ENCODE results near the gene CBX5.
"Not testable (repeated sequence)": the region's sequence is repeated elsewhere in the genome, so short reads cannot be mapped to it uniquely, and the experiment has no call there.

CBX5 gene

GRCh38 chr12:54286042-54287030 lies 6.4 kb upstream of the CBX5 start:
- peaks cover 40% of the 10 kb centered on the region for H3K79me2 ChIP-seq (ENCODE audit: insufficient read depth, low read depth)
- peaks cover 44% of the 10 kb centered on the region for H3K4me1 ChIP-seq (ENCODE audit: low read depth, poor library complexity, severe bottlenecking)
- peaks cover 60% of the 10 kb centered on the region for H4K20me1 ChIP-seq (ENCODE audit: insufficient read depth)
- H3K4me3 ChIP-seq (IDR thresholded peaks at IDR 0.05; ENCODE audit: insufficient read depth, low read depth, low read length) = no peak overlapping the region
- peak overlapping the region; percentile 8; the same call in 1 of the 2 replicates for H3K27ac ChIP-seq
- no peak overlapping the region for H3K9ac ChIP-seq
- H3K27me3 ChIP-seq (ENCODE audit: insufficient read depth, low read depth) = no peaks in the 10 kb centered on the region
- no peak; the same call in 1 of the 2 replicates for TF ChIP-seq CTCF (conservative IDR thresholded peaks at IDR 0.05; ENCODE audit: low read depth, low read length)
- no peak overlapping the region for H2AFZ ChIP-seq (ENCODE audit: low read depth)
- H3K36me3 ChIP-seq (ENCODE audit: insufficient read depth) = peaks cover 52% of the 10 kb centered on the region
- H3K4me2 ChIP-seq = no peak overlapping the region; the same call in 1 of the 2 replicates

GRCh38 chr12:54285150-54286041 lies 5.5 kb upstream of the CBX5 start:
- Histone ChIP-seq H3K4me1 (ENCODE audit: low read depth, poor library complexity, severe bottlenecking) (peaks cover 44% of the 10 kb centered on the region), H3K36me3 (ENCODE audit: insufficient read depth) (peaks cover 58% of the 10 kb centered on the region), H3K4me3 (IDR thresholded peaks at IDR 0.05; ENCODE audit: insufficient read depth, low read depth, low read length) (no peak overlapping the region), H3K79me2 (ENCODE audit: insufficient read depth, low read depth) (peaks cover 47% of the 10 kb centered on the region), H3K9ac (no peak overlapping the region), H3K27me3 (ENCODE audit: insufficient read depth, low read depth) (no peaks in the 10 kb centered on the region), H2AFZ (ENCODE audit: low read depth) (no peak overlapping the region), H3K4me2 (peak overlapping the region; percentile 36), H3K27ac (no peak overlapping the region; the same call in 1 of the 2 replicates), H4K20me1 (ENCODE audit: insufficient read depth) (peaks cover 60% of the 10 kb centered on the region)
- peak; percentile 69; the same call in 1 of the 2 replicates for TF ChIP-seq CTCF (conservative IDR thresholded peaks at IDR 0.05; ENCODE audit: low read depth, low read length)

- Histone ChIP-seq H4K20me1 (ENCODE audit: insufficient read depth) (peaks cover 60% of the 10 kb centered on the region), H3K36me3 (ENCODE audit: insufficient read depth) (peaks cover 58% of the 10 kb centered on the region), H3K4me2 (peak overlapping the region; percentile 77), H3K4me1 (ENCODE audit: low read depth, poor library complexity, severe bottlenecking) (peaks cover 44% of the 10 kb centered on the region), H3K27ac (peak overlapping the region; percentile 20; the same call in 1 of the 2 replicates), H3K79me2 (ENCODE audit: insufficient read depth, low read depth) (peaks cover 50% of the 10 kb centered on the region), H3K9ac (peak overlapping the region; percentile 99; the same call in 1 of the 2 replicates)
- H3K4me3 ChIP-seq (IDR thresholded peaks at IDR 0.05; ENCODE audit: insufficient read depth, low read depth, low read length); H2AFZ ChIP-seq (ENCODE audit: low read depth); H3K27me3 ChIP-seq (ENCODE audit: insufficient read depth, low read depth): not testable (repeated sequence)
These were observed 4.3 kb upstream of the CBX5 start for GRCh38 chr12:54284070-54284780.

- peaks cover 62% of the 10 kb centered on the region for H3K79me2 ChIP-seq (ENCODE audit: insufficient read depth, low read depth)
- H3K27me3 ChIP-seq (ENCODE audit: insufficient read depth, low read depth) = no peaks in the 10 kb centered on the region
- peak overlapping the region; percentile 77 for H3K4me2 ChIP-seq
- H4K20me1 ChIP-seq (ENCODE audit: insufficient read depth) = peaks cover 60% of the 10 kb centered on the region
- TF ChIP-seq CTCF (conservative IDR thresholded peaks at IDR 0.05; ENCODE audit: low read depth, low read length) = no peak
- H3K4me1 ChIP-seq (ENCODE audit: low read depth, poor library complexity, severe bottlenecking) = peaks cover 50% of the 10 kb centered on the region
- H3K9ac ChIP-seq = peak overlapping the region; percentile 99; the same call in 1 of the 2 replicates
- H3K27ac ChIP-seq = peak overlapping the region; percentile 94; the same call in 1 of the 2 replicates
- no peak overlapping the region for H2AFZ ChIP-seq (ENCODE audit: low read depth)
- H3K36me3 ChIP-seq (ENCODE audit: insufficient read depth) = peaks cover 58% of the 10 kb centered on the region
- H3K4me3 ChIP-seq (IDR thresholded peaks at IDR 0.05; ENCODE audit: insufficient read depth, low read depth, low read length) = no peak overlapping the region
These were observed 3.1 kb upstream of the CBX5 start for GRCh38 chr12:54282949-54283593.

- peaks cover 56% of the 10 kb centered on the region for H3K4me1 ChIP-seq (ENCODE audit: low read depth, poor library complexity, severe bottlenecking)
- H3K27me3 ChIP-seq (ENCODE audit: insufficient read depth, low read depth); H2AFZ ChIP-seq (ENCODE audit: low read depth): not testable (repeated sequence)
- peaks cover 75% of the 10 kb centered on the region for H3K79me2 ChIP-seq (ENCODE audit: insufficient read depth, low read depth)
- H3K36me3 ChIP-seq (ENCODE audit: insufficient read depth) = peaks cover 55% of the 10 kb centered on the region
- H3K4me2 ChIP-seq = peak overlapping the region; percentile 77
- H3K4me3 ChIP-seq (IDR thresholded peaks at IDR 0.05; ENCODE audit: insufficient read depth, low read depth, low read length) = peak overlapping the region; percentile 14
- peaks cover 51% of the 10 kb centered on the region for H4K20me1 ChIP-seq (ENCODE audit: insufficient read depth)
- H3K27ac ChIP-seq = peak overlapping the region; percentile 94
- H3K9ac ChIP-seq = peak overlapping the region; percentile 99
These were observed 1.8 kb upstream of the CBX5 start for GRCh38 chr12:54281694-54282093.

GRCh38 chr12:54281261-54281638 lies 1.3 kb upstream of the CBX5 start:
- Histone ChIP-seq H3K4me3 (IDR thresholded peaks at IDR 0.05; ENCODE audit: insufficient read depth, low read depth, low read length) (peak overlapping the region; percentile 86), H3K9ac (peak overlapping the region; percentile 99), H3K4me2 (peak overlapping the region; percentile 77), H3K79me2 (ENCODE audit: insufficient read depth, low read depth) (peaks cover 80% of the 10 kb centered on the region), H4K20me1 (ENCODE audit: insufficient read depth) (peaks cover 47% of the 10 kb centered on the region), H3K36me3 (ENCODE audit: insufficient read depth) (peaks cover 51% of the 10 kb centered on the region), H3K27ac (peak overlapping the region; percentile 94), H3K4me1 (ENCODE audit: low read depth, poor library complexity, severe bottlenecking) (peaks cover 59% of the 10 kb centered on the region)
- H2AFZ ChIP-seq (ENCODE audit: low read depth); H3K27me3 ChIP-seq (ENCODE audit: insufficient read depth, low read depth): not testable (repeated sequence)
